Posterior cingulate gyrus (tissue), 11 donors: Measurements from ENCODE around the gene SORL1.

Experiments
- DNase-seq, 10 donors: peaks; one replicate each; pipeline versions ENCODE4 v3.0.0 to v3.0.0-alpha.2; 2020 to 2021; ENCODE audit warnings: mixed read lengths in 3 of 10
- intact Hi-C: fragments of 100-400 bp; cut with DNase I; formaldehyde crosslinking; loops from one replicate; pipeline ENCODE4 v1.15.1; 2023

The SORL1 gene

GRCh38 chr11:121451178-121451985 lies 732 bp upstream of the SORL1 start:
- DNase-seq = no peak
- intact Hi-C loops = loop anchor here (5.0 to 10.0 kb wide), 2 partner anchors 81 to 143 kb away; no protein-coding TSS in a partner anchor

- intact Hi-C loops = loop anchor here (5.0 to 10.0 kb wide), 2 partner anchors 80 to 142 kb away; no protein-coding TSS in a partner anchor
- DNase-seq = peak in 1 of 10 donors; percentile 28
These were observed 566 bp downstream of the SORL1 start, which contains the start of gene SORL1-AS1 for GRCh38 chr11:121452609-121453150. TSS of gene SORL1-AS1 (minus strand) at chr11:121452967.

GRCh38 chr11:121453589-121454299 lies 1.6 kb downstream of the SORL1 start:
- intact Hi-C loops = loop anchor here (5.0 to 10.0 kb wide), 2 partner anchors 79 to 141 kb away; no protein-coding TSS in a partner anchor
- DNase-seq = no peak

GRCh38 chr11:121455115-121455514 lies 3.0 kb downstream of the SORL1 start:
- intact Hi-C loops = loop anchor here (10.0 kb wide), 1 partner anchor 140 kb away; no protein-coding TSS in a partner anchor
- DNase-seq = no peak

GRCh38 chr11:121456151-121456550 lies 4.0 kb downstream of the SORL1 start:
- intact Hi-C loops = loop anchor here (10.0 kb wide), 1 partner anchor 139 kb away; no protein-coding TSS in a partner anchor
- no peak for DNase-seq

- intact Hi-C loops = loop anchor here (10.0 kb wide), 1 partner anchor 138 kb away; no protein-coding TSS in a partner anchor
- DNase-seq = no peak
These were observed 4.8 kb downstream of the SORL1 start for GRCh38 chr11:121456816-121457431.

- intact Hi-C loops = loop anchor here (10.0 kb wide), 1 partner anchor 136 kb away; no protein-coding TSS in a partner anchor
- no peak for DNase-seq
These were observed 6.4 kb downstream of the SORL1 start for GRCh38 chr11:121458551-121458950.

- no peak for DNase-seq
- intact Hi-C loops = loop anchor here (10.0 kb wide), 1 partner anchor 135 kb away; no protein-coding TSS in a partner anchor
These were observed 7.4 kb downstream of the SORL1 start for GRCh38 chr11:121459413-121460017.

GRCh38 chr11:121460941-121461514 lies 8.9 kb downstream of the SORL1 start:
- DNase-seq = no peak
- intact Hi-C loops = no loop called here

GRCh38 chr11:121461843-121462242 lies 9.7 kb downstream of the SORL1 start:
- intact Hi-C loops = no loop called here
- no peak for DNase-seq

GRCh38 chr11:121463689-121464335 lies 11.7 kb downstream of the SORL1 start:
- DNase-seq = no peak
- intact Hi-C loops = no loop called here

- intact Hi-C loops = no loop called here
- peak; percentile 53 to 96 (median 74) for DNase-seq
These were observed 12.3 kb downstream of the SORL1 start for GRCh38 chr11:121464352-121464946.

GRCh38 chr11:121465709-121466062 lies 13.6 kb downstream of the SORL1 start:
- intact Hi-C loops = no loop called here
- DNase-seq = no peak

- DNase-seq = peak; percentile 66 to 98 (median 86)
- intact Hi-C loops = no loop called here
These were observed 14.1 kb downstream of the SORL1 start for GRCh38 chr11:121466063-121466794.

GRCh38 chr11:121467471-121467870 lies 15.4 kb downstream of the SORL1 start:
- DNase-seq = no peak
- intact Hi-C loops = no loop called here

GRCh38 chr11:121467965-121468364 lies 15.9 kb downstream of the SORL1 start:
- intact Hi-C loops = no loop called here
- peak in 7 of 10 donors; percentile 32 to 91 (median 54) for DNase-seq

- no peak for DNase-seq
- intact Hi-C loops = no loop called here
These were observed 17.8 kb downstream of the SORL1 start for GRCh38 chr11:121469910-121470309.

GRCh38 chr11:121471167-121471566 lies 19.1 kb downstream of the SORL1 start:
- DNase-seq = no peak
- intact Hi-C loops = no loop called here
